ENCODE measurements around the gene GTF3C2.

The GTF3C2 gene

DNA sequence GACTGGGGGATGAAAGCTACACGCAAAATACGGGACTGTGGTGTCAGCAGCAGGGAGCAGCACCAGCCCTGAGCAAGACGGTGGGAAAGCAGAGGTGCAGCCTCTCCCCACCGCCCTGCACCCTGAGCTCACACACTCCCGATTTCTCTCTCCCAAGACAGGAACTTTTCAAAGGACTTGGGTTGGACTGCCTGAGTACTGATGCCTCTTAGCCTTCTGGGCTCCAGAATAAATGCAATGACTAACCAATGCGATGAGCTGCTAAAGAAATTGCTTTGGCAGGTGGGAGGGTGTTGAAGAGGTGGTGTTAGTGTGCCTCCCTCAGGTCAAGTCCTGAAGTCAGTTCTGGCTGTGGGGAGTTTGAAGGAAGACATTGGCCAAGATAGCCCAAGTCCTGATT, 64.7 kb downstream of the GTF3C2 start:
- no peak for DNase-seq

DNA sequence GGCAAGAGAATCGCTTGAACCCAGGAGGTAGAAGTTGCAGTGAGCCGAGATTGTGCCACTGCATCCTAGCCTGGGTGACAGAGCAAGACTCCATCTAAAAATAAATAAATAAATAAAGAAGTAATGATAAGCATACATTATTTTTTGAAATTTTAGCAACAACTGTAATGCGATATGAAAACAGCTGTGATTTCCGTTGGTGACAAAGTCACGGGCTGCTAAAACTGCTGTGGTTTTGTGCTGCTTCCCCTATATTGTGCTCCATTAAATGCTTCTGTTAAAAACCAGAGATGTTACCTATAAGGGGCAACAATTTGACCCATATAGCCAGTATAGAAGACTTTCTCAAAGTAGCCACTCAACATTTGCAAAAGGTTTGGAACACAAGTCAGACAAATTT, 66.0 kb downstream of the GTF3C2 start:
- DNase-seq, result no peak

DNA sequence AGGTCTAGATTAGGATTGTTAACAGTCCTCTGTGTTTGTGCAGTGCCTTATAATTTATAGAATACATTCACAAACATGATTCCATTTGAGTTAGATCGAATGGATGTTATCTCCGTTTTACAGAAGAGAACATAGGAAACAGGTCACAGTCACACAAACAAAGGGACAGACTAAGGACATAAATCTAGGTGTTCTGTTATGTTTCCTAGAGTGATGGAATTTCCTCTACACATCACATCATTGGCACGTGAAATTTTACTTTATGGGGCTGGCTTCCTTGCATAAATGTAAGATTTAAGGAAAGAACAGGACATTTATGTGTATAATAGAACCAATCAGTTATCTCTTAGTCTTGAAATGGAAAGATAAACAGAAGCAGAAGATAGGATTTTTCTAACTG, 68.0 kb downstream of the GTF3C2 start:
- DNase-seq, result no peak

DNA sequence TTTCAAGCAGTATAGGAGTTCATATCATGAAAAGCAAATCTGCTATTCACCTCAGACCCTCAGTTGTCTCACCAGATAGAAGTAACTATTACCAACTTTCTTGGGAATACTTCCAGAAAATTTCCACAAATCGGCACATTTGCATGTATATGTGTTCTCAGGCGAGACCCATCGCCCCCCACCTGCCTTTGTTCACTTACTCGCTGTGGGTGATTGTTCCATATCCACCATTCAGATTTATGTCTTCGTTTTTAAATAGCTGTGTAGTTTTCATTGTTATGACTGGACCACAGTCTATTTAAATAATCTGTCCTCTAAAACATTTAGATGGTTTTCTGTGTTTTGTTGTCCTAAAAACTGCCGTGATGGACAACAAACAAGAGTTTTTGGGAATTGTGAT, 71.1 kb downstream of the GTF3C2 start:
- DNase-seq, result no peak

DNA sequence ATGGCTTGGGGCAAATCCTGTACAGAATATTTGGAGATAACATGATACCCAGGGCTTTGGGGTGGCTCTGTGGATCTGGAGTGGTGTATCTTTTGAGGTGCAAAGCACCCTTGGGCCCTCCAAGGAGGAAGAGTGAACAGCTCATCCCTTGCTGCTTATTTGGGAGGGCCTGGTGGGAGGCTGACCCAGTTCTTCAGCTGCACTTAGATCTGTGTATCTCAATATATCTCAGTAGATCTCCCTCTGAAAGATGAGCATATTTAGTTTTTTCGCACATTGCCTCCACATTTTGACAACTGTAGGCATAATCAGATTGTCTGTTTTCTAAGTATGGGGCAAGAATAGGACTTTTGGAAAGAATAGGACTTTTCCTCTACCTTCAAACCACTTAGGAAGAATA, 71.6 kb downstream of the GTF3C2 start:
- DNase-seq, result no peak

DNA sequence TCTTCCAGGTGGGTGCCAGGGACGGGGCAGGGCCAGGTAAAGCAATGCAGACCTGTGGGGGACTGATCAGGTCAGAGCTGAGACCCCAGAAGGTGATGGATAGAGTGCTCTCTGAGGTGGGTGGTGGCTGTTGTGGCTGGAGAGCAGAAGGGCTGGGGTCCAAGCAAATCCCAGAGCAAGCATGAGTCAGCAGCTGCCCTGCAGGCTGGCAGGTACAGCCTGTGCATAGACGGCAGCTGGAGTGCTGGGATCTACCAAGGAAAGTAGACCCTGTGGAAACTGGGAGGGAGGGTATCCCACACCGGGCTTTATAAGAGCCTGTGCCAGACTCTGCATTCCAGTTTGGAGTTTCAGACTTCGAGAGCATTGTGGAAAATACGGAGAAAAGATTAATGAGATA, 73.7 kb downstream of the GTF3C2 start:
- no peak for DNase-seq

DNA sequence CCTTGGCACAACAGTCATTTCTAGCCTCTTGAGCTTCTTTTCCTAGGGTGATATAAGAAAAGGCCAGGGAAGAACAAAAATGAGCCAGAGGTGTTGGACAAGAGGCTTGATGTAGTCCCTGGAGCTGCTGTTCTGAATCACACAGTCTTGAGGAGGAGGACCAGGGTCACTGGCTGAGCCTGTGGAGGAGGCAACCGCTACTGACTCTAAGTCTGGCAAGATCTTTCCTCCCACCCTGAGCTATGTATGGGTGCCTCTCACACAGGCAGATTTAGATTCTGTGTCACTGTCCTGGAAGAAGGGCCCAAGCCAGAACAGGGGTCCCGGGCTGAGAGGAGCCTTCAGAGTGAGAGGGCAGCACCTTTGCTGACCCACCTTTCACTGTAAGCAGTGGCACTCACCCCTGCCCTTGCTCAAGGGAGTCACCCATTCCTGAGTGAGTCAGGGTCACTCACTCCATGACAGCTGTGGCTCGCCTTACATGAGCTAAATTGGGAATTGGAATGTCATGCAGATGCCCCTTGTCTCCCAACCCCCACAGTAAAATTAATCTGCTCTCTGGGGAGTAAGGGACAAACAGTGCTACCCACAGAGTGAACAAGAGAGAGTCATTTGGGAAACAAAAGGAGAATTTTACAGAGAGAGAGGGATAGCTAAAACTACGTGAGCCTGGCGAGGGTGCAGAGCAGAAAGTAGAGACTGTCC, 74.6 kb downstream of the GTF3C2 start, which contains the start of gene TRIM54:
TSS of gene TRIM54 (plus strand) at position 575 of the 705 bp plus-strand sequence. CDS start 303 bp downstream, outside the sequence.
- DNase-seq, result no peak

DNA sequence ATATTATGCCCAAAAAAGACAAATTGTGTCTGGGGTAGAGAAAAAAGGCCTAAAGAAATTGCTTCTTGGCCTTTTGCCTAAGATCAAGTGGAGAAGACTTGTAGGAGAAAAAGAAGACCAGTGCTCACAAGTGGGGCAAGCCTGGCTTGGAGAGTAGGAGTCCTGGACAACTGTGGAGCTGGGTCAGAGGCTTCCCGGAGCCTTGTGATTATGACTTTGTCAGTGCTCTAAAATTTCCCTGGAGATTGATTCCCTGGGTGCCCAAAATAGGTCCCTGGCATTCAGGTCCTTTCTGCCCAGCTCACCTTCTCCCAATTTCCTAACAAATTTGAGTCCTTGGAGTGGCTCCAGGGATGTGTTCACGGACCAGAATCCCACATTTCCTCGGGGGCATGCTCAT, 75.1 kb downstream of the GTF3C2 start:
- no peak for DNase-seq

DNA sequence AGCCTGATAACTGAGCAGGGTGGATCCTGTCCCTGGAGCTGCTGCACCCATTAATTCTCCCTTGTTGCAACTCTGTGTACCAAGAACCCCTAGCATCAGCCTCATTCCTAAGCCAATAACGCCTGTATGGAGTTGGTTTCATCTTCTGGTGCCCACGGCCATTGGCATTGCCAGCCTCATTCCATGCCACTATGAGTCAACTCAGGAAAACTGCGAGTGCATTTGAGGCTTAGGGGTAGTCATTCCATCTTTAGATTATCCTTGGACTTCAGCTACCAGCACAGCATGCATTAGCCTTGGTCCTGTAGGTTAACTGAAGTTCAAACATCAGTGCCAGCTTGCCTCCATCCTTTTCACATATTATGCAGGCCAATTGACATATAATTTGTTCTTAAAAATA, 75.7 kb downstream of the GTF3C2 start:
- no peak for DNase-seq

DNA sequence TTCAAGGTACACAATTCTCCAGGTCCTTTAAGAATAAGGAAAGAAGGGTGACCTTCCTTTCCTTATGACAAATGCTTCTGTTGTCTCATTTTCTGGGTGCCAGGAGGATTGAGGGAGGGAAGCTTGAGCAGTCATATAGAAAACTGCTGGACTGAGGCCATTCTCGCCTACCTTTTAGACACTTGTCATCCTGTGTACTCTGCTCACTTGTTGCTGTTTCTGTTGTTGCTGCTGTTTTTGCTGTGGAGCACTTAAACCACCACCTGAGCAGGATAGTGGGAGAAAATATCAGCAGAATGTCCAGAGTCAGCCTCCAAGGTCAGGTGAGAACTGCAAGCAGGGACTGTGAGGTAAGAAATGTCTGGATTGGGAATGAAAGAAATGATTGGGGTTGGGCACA, 78.6 kb downstream of the GTF3C2 start:
- DNase-seq, result no peak

Data from CD4-positive, alpha-beta T cell treated with Interferon alpha-2 for 1 hour (primary cell).